Mesothelial cell of epicardium (in vitro differentiated cells): ENCODE data around the gene NUP85. TPM values are rescaled to one million over a fixed set of nuclear protein-coding genes. Genes with fewer than 3 reads are reported as not detected.

Experiments used
- DNase-seq, 2 experiments: peaks; one replicate each; pipeline ENCODE4 v3.0.0; 2021; ENCODE audit warnings: low spot score in 2 of 2; ENCODE audit not compliant: unreplicated experiment in 2 of 2
- H3K27ac Mint-ChIP-seq: 2 replicates; pipeline ENCODE4 v1.8.0; 2021; ENCODE audit warnings: mixed read lengths
- H3K27me3 Mint-ChIP-seq: 2 replicates; pipeline ENCODE4 v1.8.0; 2021; ENCODE audit warnings: low read depth, mixed read lengths
- H3K36me3 Mint-ChIP-seq: 2 replicates; pipeline ENCODE4 v1.8.0; 2021; ENCODE audit warnings: mixed read lengths
- H3K4me1 Mint-ChIP-seq: 2 replicates; pipeline ENCODE4 v1.8.0; 2021; ENCODE audit warnings: mixed read lengths
- H3K4me3 Mint-ChIP-seq: 2 replicates; pipeline ENCODE4 v1.8.0; 2021; ENCODE audit warnings: mild to moderate bottlenecking, moderate library complexity, mixed read lengths
- H3K9me3 Mint-ChIP-seq: 2 replicates; pipeline ENCODE4 v1.8.0; 2021; ENCODE audit warnings: mixed read lengths
- CTCF ChIP-seq: fragments of 200-600 bp; sonication (generic); IDR thresholded peaks from one replicate; pipeline ENCODE4 v1.5.0; 2021; ENCODE audit warnings: antibody characterized with exemption; ENCODE audit not compliant: unreplicated experiment
- total RNA-seq: library from RNA; stranded (reverse); gene quantifications from 3 replicates; pipeline ENCODE4 v1.2.1, GENCODE V29; 2021

Gene NUP85
- total RNA-seq, 1 donor from 2014 or later = 79.7 TPM

GRCh38 chr17:75237100-75238014 lies 31.9 kb downstream of the NUP85 start:
- Mint-ChIP-seq H3K9me3 (no peaks in the 10 kb centered on the region), H3K36me3 (peaks cover 33% of the 10 kb centered on the region), H3K4me3 (no peak overlapping the region), H3K27ac (no peak overlapping the region), H3K27me3 (no peaks in the 10 kb centered on the region), H3K4me1 (no peaks in the 10 kb centered on the region)
- DNase-seq = no peak
- no peak for TF ChIP-seq CTCF

GRCh38 chr17:75238020-75238580 lies 32.6 kb downstream of the NUP85 start:
- no peaks in the 10 kb centered on the region for H3K9me3 Mint-ChIP-seq
- peaks cover 29% of the 10 kb centered on the region for H3K36me3 Mint-ChIP-seq
- TF ChIP-seq CTCF = no peak
- DNase-seq = no peak
- no peaks in the 10 kb centered on the region for H3K4me1 Mint-ChIP-seq
- no peaks in the 10 kb centered on the region for H3K27me3 Mint-ChIP-seq
- H3K27ac Mint-ChIP-seq = no peak overlapping the region
- H3K4me3 Mint-ChIP-seq = no peak overlapping the region

- TF ChIP-seq CTCF = peak; percentile 61
- Mint-ChIP-seq H3K36me3 (peaks cover 28% of the 10 kb centered on the region), H3K9me3 (no peaks in the 10 kb centered on the region), H3K4me3 (no peak overlapping the region), H3K4me1 (no peaks in the 10 kb centered on the region), H3K27ac (peak overlapping the region; percentile 78), H3K27me3 (no peaks in the 10 kb centered on the region)
- DNase-seq = peak in 1 of 2 experiments; percentile 47
These were observed 33.3 kb downstream of the NUP85 start for GRCh38 chr17:75238684-75239191.

GRCh38 chr17:75239214-75239613 lies 33.7 kb downstream of the NUP85 start:
- no peak for DNase-seq
- Mint-ChIP-seq H3K36me3 (peaks cover 28% of the 10 kb centered on the region), H3K27ac (no peak overlapping the region), H3K4me3 (no peak overlapping the region), H3K4me1 (no peaks in the 10 kb centered on the region), H3K9me3 (no peaks in the 10 kb centered on the region), H3K27me3 (no peaks in the 10 kb centered on the region)
- TF ChIP-seq CTCF = no peak

- Mint-ChIP-seq H3K36me3 (peaks cover 24% of the 10 kb centered on the region), H3K9me3 (no peaks in the 10 kb centered on the region), H3K27ac (no peak overlapping the region), H3K4me1 (no peaks in the 10 kb centered on the region), H3K4me3 (no peak overlapping the region), H3K27me3 (no peaks in the 10 kb centered on the region)
- no peak for TF ChIP-seq CTCF
- DNase-seq = no peak
These were observed 34.4 kb downstream of the NUP85 start for GRCh38 chr17:75239778-75240393.
